ENCODE data around the gene MSRB1. TPM values are rescaled to one million over a fixed set of nuclear protein-coding genes. Genes with fewer than 3 reads are reported as not detected.

Gene MSRB1
- total RNA-seq, 1 experiment from 2014 or later = 26.4 TPM

DNA sequence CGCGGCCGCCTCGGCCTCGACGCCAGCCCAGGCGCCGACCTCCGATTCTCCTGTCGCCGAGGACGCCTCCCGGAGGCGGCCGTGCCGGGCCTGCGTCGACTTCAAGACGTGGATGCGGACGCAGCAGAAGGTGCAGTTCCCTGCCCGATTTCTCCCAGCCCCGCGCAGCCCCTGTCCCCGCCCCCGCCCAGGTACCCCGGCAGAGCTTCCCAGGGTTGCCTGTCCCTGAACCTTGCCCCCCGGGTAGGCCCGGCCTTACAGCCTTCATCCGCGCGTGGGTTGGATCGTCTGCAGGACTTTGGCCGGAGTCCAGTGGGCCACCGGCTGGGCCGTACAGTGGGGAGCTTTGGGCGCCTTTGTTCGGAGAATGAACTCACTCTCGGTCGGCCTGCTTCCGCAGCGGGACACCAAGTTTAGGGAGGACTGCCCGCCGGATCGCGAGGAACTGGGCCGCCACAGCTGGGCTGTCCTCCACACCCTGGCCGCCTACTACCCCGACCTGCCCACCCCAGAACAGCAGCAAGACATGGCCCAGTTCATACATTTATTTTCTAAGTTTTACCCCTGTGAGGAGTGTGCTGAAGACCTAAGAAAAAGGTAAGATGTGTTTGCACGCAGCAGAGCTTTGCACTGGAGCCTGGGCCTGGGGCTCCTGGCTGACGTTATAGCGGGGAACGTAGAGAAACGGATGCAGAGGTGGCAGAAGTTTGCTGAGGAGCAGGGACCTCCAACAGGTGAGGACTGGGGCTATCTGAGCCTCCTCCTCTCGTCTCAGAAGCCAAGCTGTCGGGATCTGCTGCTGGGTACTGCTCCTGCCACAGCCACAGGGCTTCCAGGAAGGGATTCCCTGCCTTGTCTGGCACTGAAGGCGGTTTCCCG, 41.6 kb upstream of the MSRB1 start (continued):
- TF ChIP-seq, protein P1, sequence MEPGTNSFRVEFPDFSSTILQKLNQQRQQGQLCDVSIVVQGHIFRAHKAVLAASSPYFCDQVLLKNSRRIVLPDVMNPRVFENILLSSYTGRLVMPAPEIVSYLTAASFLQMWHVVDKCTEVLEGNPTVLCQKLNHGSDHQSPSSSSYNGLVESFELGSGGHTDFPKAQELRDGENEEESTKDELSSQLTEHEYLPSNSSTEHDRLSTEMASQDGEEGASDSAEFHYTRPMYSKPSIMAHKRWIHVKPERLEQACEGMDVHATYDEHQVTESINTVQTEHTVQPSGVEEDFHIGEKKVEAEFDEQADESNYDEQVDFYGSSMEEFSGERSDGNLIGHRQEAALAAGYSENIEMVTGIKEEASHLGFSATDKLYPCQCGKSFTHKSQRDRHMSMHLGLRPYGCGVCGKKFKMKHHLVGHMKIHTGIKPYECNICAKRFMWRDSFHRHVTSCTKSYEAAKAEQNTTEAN (CRISPR knock-in tag; IDR thresholded peaks at IDR 0.05) = no peak
- TF ChIP-seq ESRRA (CRISPR knock-in tag; IDR thresholded peaks at IDR 0.05; ENCODE audit: borderline replicate concordance) (no peak; the same call in 1 of the 2 replicates), ELF4 (CRISPR knock-in tag; IDR thresholded peaks at IDR 0.05; ENCODE audit: low read depth) (0 out of 2 replicates have a peak, but pooled peaks have one; percentile 21)
- TF ChIP-seq, protein P2, sequence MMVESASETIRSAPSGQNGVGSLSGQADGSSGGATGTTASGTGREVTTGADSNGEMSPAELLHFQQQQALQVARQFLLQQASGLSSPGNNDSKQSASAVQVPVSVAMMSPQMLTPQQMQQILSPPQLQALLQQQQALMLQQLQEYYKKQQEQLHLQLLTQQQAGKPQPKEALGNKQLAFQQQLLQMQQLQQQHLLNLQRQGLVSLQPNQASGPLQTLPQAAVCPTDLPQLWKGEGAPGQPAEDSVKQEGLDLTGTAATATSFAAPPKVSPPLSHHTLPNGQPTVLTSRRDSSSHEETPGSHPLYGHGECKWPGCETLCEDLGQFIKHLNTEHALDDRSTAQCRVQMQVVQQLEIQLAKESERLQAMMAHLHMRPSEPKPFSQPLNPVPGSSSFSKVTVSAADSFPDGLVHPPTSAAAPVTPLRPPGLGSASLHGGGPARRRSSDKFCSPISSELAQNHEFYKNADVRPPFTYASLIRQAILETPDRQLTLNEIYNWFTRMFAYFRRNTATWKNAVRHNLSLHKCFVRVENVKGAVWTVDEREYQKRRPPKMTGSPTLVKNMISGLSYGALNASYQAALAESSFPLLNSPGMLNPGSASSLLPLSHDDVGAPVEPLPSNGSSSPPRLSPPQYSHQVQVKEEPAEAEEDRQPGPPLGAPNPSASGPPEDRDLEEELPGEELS (CRISPR knock-in tag; IDR thresholded peaks at IDR 0.05) = 0 out of 2 replicates have a peak, but pooled peaks have one; percentile 0
- TF ChIP-seq, protein P3, sequence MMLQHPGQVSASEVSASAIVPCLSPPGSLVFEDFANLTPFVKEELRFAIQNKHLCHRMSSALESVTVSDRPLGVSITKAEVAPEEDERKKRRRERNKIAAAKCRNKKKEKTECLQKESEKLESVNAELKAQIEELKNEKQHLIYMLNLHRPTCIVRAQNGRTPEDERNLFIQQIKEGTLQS (CRISPR knock-in tag; conservative IDR thresholded peaks at IDR 0.05) = no peak

DNA sequence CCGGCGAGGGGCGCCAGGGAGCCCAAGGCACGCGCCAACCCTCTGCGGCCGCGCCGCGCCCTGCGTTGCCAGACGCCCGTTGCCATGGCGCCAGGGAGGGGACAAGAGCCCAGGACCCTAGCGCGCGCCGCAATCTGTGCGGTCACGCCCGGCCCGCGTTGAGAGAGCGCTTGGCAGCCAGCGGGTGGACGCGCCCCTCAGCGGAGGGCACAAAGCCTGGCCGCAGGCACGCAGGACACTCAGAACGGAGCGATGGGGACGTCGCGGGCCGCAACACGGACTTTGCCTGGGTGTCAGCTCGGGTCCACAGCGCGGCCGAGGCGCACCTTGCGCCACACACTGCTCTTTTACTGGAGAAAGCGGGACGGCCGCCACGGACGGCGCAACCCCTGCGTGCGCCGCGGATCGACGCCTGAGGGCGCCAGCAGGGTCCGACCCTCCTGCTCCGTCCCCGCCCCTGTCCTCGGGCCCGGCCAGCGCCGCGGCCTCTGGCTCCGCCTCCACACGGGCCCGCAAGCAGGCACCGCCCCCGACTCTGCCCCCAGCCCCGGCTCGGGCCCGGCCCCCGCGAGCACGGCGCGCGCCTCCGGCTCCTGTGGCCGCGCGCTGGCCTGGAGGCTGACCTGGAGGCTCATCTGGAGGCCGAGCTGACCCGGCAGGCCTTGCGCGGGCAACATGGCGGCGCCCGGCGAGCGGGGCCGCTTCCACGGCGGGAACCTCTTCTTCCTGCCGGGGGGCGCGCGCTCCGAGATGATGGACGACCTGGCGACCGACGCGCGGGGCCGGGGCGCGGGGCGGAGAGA, 40.7 kb upstream of the MSRB1 start, which contains the start of gene GFER:
TSS of gene GFER (plus strand) at position 650 of the 803 bp plus-strand sequence. CDS start at position 676, 26 bp downstream.
- Mint-ChIP-seq H3K27ac (peak within 1 kb of the TSS; percentile 80), H3K9me3 (no peaks in the 10 kb centered on the region), H3K4me3 (peak within 1 kb of the TSS; percentile 81), H3K27me3 (ENCODE audit: low read depth) (peaks cover 42% of the 10 kb centered on the region), H3K36me3 (peaks cover 5% of the 10 kb centered on the region; the same call in 1 of the 2 replicates), H3K4me1 (peaks cover 30% of the 10 kb centered on the region)
- DNase-seq (ENCODE audit: low spot score) (peak; percentile 95), ATAC-seq (peak; percentile 78)
- ChIA-PET CTCF (interaction anchor here (0.5 to 1.8 kb wide), 7 partner anchors 9 to 201 kb away, joined by 3 to 11 read pairs (median 3); partner anchors contain the start of genes NUBP2 and SPSB3), POLR2A (interaction anchor here (0.5 to 1.3 kb wide), 2 partner anchors 172 to 175 kb away, joined by 3 to 4 read pairs; partner anchors contain the start of gene TRAF7)
- TF ChIP-seq GABPB1 (CRISPR knock-in tag; IDR thresholded peaks at IDR 0.05) (peak; percentile 15), ZNF138 (CRISPR knock-in tag; conservative IDR thresholded peaks at IDR 0.05) (no peak), ZNF416 (CRISPR knock-in tag; IDR thresholded peaks at IDR 0.05) (peak; percentile 52; the same call in 1 of the 2 replicates), NFATC4 (CRISPR knock-in tag; IDR thresholded peaks at IDR 0.05) (peak; percentile 60; the same call in 1 of the 2 replicates), ZNF317 (CRISPR knock-in tag; IDR thresholded peaks at IDR 0.05; ENCODE audit: borderline replicate concordance, low read depth) (no peak), TEAD4 (CRISPR knock-in tag; IDR thresholded peaks at IDR 0.05) (no peak), ELF4 (CRISPR knock-in tag; IDR thresholded peaks at IDR 0.05; ENCODE audit: low read depth) (no peak), SP1 (CRISPR knock-in tag; conservative IDR thresholded peaks at IDR 0.05) (peak; percentile 85), TP53 (CRISPR knock-in tag; IDR thresholded peaks at IDR 0.05) (peak; percentile 68; the same call in 1 of the 2 replicates), JAZF1 (CRISPR knock-in tag; IDR thresholded peaks at IDR 0.05) (no peak), CBFB (CRISPR knock-in tag; IDR thresholded peaks at IDR 0.05; ENCODE audit: low read depth) (no peak), ATF1 (CRISPR knock-in tag; IDR thresholded peaks at IDR 0.05) (no peak)
- TF ChIP-seq, protein P4, sequence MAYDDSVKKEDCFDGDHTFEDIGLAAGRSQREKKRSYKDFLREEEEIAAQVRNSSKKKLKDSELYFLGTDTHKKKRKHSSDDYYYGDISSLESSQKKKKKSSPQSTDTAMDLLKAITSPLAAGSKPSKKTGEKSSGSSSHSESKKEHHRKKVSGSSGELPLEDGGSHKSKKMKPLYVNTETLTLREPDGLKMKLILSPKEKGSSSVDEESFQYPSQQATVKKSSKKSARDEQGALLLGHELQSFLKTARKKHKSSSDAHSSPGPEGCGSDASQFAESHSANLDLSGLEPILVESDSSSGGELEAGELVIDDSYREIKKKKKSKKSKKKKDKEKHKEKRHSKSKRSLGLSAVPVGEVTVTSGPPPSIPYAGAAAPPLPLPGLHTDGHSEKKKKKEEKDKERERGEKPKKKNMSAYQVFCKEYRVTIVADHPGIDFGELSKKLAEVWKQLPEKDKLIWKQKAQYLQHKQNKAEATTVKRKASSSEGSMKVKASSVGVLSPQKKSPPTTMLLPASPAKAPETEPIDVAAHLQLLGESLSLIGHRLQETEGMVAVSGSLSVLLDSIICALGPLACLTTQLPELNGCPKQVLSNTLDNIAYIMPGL (CRISPR knock-in tag; IDR thresholded peaks at IDR 0.05) = peak; percentile 72; the same call in 1 of the 2 replicates
- TF ChIP-seq, protein P5, sequence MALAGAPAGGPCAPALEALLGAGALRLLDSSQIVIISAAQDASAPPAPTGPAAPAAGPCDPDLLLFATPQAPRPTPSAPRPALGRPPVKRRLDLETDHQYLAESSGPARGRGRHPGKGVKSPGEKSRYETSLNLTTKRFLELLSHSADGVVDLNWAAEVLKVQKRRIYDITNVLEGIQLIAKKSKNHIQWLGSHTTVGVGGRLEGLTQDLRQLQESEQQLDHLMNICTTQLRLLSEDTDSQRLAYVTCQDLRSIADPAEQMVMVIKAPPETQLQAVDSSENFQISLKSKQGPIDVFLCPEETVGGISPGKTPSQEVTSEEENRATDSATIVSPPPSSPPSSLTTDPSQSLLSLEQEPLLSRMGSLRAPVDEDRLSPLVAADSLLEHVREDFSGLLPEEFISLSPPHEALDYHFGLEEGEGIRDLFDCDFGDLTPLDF (CRISPR knock-in tag; IDR thresholded peaks at IDR 0.05) = no peak
- TF ChIP-seq, protein P6, sequence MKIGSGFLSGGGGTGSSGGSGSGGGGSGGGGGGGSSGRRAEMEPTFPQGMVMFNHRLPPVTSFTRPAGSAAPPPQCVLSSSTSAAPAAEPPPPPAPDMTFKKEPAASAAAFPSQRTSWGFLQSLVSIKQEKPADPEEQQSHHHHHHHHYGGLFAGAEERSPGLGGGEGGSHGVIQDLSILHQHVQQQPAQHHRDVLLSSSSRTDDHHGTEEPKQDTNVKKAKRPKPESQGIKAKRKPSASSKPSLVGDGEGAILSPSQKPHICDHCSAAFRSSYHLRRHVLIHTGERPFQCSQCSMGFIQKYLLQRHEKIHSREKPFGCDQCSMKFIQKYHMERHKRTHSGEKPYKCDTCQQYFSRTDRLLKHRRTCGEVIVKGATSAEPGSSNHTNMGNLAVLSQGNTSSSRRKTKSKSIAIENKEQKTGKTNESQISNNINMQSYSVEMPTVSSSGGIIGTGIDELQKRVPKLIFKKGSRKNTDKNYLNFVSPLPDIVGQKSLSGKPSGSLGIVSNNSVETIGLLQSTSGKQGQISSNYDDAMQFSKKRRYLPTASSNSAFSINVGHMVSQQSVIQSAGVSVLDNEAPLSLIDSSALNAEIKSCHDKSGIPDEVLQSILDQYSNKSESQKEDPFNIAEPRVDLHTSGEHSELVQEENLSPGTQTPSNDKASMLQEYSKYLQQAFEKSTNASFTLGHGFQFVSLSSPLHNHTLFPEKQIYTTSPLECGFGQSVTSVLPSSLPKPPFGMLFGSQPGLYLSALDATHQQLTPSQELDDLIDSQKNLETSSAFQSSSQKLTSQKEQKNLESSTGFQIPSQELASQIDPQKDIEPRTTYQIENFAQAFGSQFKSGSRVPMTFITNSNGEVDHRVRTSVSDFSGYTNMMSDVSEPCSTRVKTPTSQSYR (CRISPR knock-in tag; IDR thresholded peaks at IDR 0.05) = no peak
- TF ChIP-seq, protein P7, sequence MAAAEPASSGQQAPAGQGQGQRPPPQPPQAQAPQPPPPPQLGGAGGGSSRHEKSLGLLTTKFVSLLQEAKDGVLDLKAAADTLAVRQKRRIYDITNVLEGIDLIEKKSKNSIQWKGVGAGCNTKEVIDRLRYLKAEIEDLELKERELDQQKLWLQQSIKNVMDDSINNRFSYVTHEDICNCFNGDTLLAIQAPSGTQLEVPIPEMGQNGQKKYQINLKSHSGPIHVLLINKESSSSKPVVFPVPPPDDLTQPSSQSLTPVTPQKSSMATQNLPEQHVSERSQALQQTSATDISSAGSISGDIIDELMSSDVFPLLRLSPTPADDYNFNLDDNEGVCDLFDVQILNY (CRISPR knock-in tag; IDR thresholded peaks at IDR 0.05) = peak; percentile 84
- TF ChIP-seq, protein P8, sequence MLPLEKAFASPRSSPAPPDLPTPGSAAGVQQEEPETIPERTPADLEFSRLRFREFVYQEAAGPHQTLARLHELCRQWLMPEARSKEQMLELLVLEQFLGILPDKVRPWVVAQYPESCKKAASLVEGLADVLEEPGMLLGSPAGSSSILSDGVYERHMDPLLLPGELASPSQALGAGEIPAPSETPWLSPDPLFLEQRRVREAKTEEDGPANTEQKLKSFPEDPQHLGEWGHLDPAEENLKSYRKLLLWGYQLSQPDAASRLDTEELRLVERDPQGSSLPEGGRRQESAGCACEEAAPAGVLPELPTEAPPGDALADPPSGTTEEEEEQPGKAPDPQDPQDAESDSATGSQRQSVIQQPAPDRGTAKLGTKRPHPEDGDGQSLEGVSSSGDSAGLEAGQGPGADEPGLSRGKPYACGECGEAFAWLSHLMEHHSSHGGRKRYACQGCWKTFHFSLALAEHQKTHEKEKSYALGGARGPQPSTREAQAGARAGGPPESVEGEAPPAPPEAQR (CRISPR knock-in tag; IDR thresholded peaks at IDR 0.05) = no peak

Measured in WTC11 (cell line).